Measurements from ENCODE around the gene ERH. TPM values are rescaled to one million over a fixed set of nuclear protein-coding genes. Genes with fewer than 3 reads are reported as not detected.

ERH gene
- total and polyA plus RNA-seq, 4 donors: 69.1 to 203 (median 138) TPM

DNA sequence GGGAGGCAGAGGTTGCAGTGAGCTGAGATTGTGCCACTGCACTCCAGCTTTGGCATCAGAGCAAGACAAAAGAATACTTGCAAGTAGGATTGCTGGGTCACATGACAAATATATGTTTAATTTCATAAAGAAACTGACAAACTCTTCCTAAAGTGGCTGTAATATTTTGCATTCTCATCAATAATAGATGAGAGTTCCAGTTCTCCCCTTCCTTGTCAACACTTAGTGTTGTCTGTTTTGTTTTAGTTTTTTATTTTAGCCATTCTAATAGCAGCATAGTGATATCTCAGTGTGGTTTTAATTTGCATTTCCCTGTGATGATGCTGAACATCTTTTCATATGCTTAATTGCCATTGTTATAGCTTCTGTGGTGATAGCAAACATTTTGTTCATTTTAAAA is 31.5 kb upstream of the ERH start:
- Histone ChIP-seq H3K4me1 (ENCODE audit: control insufficient read depth in 5 of 5, insufficient read depth in 5 of 5, low read length in 5 of 5) (no peaks in the 10 kb centered on the region), H3K9ac (ENCODE audit: insufficient read depth in 1 of 2, low read length in 2 of 2) (no peak overlapping the region)
- no peak for ATAC-seq (ENCODE audit: insufficient read depth, low FRiP score)

DNA sequence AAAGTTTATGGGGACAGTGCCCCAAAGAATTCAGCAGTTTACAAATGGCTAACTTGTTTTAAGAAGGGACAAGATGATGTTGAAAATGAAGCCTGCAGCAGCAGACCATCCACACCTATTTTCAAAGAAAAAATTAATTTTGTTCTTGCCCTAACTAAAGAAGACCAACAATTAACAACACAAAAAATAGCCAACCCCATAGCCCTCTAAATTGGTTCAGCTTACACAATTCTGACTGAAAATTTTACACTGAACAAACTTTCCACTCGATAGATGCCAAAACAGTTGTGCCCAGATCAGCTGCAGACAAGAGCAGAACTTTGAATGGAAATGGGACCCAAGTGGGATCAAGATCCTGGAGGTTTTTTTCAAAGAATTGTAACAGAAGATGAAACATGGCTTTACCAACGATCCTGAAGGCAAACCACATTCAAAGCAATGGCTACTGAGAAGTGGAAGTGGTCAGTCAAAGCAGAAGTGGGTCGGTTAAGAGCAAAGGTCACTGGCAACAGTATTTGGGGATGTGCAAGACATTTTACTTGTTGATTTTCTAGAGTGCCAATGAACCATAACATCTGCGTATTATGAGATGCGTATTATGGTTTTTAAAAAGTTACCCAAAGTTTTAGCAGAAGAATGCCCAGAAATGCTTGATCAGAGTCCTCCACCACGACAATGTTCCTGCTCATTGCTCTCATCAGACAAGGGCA is 30.3 kb upstream of the ERH start:
- H3K27me3 ChIP-seq (ENCODE audit: control insufficient read depth in 3 of 3, insufficient read depth in 3 of 3, low read length in 2 of 3): no peaks in the 10 kb centered on the region
- no peak for ATAC-seq (ENCODE audit: insufficient read depth, low FRiP score)
- WGBS, 2 donors: 71 to 85% methylated on average over 6 of the region's 6 CpGs
- DNase-seq: peak in 1 of 3 donors; percentile 1
- H3K9me3 ChIP-seq (ENCODE audit: control insufficient read depth in 4 of 4, insufficient read depth in 3 of 4, low read length in 3 of 4): peaks cover 0 to 2% (median 0%) of the 10 kb centered on the region in 4 donors
- no peaks in the 10 kb centered on the region for H3K4me1 ChIP-seq (ENCODE audit: control insufficient read depth in 5 of 5, insufficient read depth in 5 of 5, low read length in 5 of 5)
- no peak overlapping the region for H3K4me3 ChIP-seq
- H3K9ac ChIP-seq (ENCODE audit: insufficient read depth in 1 of 2, low read length in 2 of 2): no peak overlapping the region
- H3K27ac ChIP-seq (ENCODE audit: low read depth in 1 of 2, low read length in 1 of 2): no peak overlapping the region
- H3K36me3 ChIP-seq (ENCODE audit: control insufficient read depth in 4 of 4, insufficient read depth in 4 of 4, low read length in 4 of 4): peaks cover 5 to 27% (median 13%) of the 10 kb centered on the region in 4 donors
- TF ChIP-seq, protein P1, sequence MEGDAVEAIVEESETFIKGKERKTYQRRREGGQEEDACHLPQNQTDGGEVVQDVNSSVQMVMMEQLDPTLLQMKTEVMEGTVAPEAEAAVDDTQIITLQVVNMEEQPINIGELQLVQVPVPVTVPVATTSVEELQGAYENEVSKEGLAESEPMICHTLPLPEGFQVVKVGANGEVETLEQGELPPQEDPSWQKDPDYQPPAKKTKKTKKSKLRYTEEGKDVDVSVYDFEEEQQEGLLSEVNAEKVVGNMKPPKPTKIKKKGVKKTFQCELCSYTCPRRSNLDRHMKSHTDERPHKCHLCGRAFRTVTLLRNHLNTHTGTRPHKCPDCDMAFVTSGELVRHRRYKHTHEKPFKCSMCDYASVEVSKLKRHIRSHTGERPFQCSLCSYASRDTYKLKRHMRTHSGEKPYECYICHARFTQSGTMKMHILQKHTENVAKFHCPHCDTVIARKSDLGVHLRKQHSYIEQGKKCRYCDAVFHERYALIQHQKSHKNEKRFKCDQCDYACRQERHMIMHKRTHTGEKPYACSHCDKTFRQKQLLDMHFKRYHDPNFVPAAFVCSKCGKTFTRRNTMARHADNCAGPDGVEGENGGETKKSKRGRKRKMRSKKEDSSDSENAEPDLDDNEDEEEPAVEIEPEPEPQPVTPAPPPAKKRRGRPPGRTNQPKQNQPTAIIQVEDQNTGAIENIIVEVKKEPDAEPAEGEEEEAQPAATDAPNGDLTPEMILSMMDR (IDR thresholded peaks at IDR 0.05; ENCODE audit: control extremely low read depth, extremely low read depth): no peak

More for the DNA sequence above, 31.5 kb upstream of the ERH start:
- peaks cover 5 to 20% (median 8%) of the 10 kb centered on the region in 4 donors for H3K36me3 ChIP-seq (ENCODE audit: control insufficient read depth in 4 of 4, insufficient read depth in 4 of 4, low read length in 4 of 4)
- no peak overlapping the region for H3K27ac ChIP-seq (ENCODE audit: low read depth in 1 of 2, low read length in 1 of 2)
- no peaks in the 10 kb centered on the region for H3K27me3 ChIP-seq (ENCODE audit: control insufficient read depth in 3 of 3, insufficient read depth in 3 of 3, low read length in 2 of 3)
- H3K9me3 ChIP-seq (ENCODE audit: control insufficient read depth in 4 of 4, insufficient read depth in 3 of 4, low read length in 3 of 4): peaks cover 0 to 2% (median 0%) of the 10 kb centered on the region in 4 donors
- TF ChIP-seq, protein P1 (IDR thresholded peaks at IDR 0.05; ENCODE audit: control extremely low read depth, extremely low read depth): no peak
- DNase-seq: no peak
- H3K4me3 ChIP-seq: no peak overlapping the region

DNA sequence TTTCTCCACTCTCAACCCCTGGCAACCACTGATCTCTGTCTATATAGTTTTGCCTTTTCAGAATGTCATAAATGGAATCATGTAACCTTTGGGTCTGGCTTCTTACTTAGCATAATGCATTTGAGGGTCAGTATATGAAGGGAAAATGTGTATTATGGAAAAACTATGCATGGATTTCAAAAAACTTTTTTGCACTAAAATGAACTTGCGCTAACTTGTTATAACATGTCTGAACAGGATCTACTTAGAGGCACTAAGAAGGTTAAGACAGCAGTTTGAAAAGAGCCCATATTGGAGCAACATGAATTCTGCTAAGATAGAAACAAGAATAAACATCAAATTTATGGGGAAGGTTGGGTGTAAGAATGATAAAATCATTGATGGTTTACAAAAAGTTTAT is 29.5 kb upstream of the ERH start:
- H3K36me3 ChIP-seq (ENCODE audit: control insufficient read depth in 4 of 4, insufficient read depth in 4 of 4, low read length in 4 of 4): peaks cover 5 to 27% (median 13%) of the 10 kb centered on the region in 4 donors
- no peaks in the 10 kb centered on the region for H3K27me3 ChIP-seq (ENCODE audit: control insufficient read depth in 3 of 3, insufficient read depth in 3 of 3, low read length in 2 of 3)
- H3K9me3 ChIP-seq (ENCODE audit: control insufficient read depth in 4 of 4, insufficient read depth in 3 of 4, low read length in 3 of 4): peaks cover 0 to under 1% (median 0%) of the 10 kb centered on the region in 4 donors
- H3K27ac ChIP-seq (ENCODE audit: low read depth in 1 of 2, low read length in 1 of 2): no peak overlapping the region
- TF ChIP-seq, protein P1 (IDR thresholded peaks at IDR 0.05; ENCODE audit: control extremely low read depth, extremely low read depth): no peak
- H3K4me3 ChIP-seq: no peak overlapping the region
- no peak for DNase-seq
- no peaks in the 10 kb centered on the region for H3K4me1 ChIP-seq (ENCODE audit: control insufficient read depth in 5 of 5, insufficient read depth in 5 of 5, low read length in 5 of 5)
- ATAC-seq (ENCODE audit: insufficient read depth, low FRiP score): no peak
- H3K9ac ChIP-seq (ENCODE audit: insufficient read depth in 1 of 2, low read length in 2 of 2): no peak overlapping the region
- WGBS, 2 donors: 98 to 99% methylated on average over 1 of the region's 1 CpG
